Measurements from ENCODE around the gene MLLT1.

- no peak for TF ChIP-seq CTCF (IDR thresholded peaks at IDR 0.05)
- TF ChIP-seq POLR2A (IDR thresholded peaks at IDR 0.05), result no peak
Observed at GRCh38 chr19:6235031-6235951, 44.5 kb downstream of the MLLT1 start.

Data from vagina (tissue), 2 donors.